Measurements from ENCODE around the gene MCF2L. TPM values are rescaled to one million over a fixed set of nuclear protein-coding genes. Genes with fewer than 3 reads are reported as not detected.
A peak's percentile ranks its signal among the peaks of the same experiment; 100 is the strongest.

MCF2L gene
- total RNA-seq, 6 experiments from 2014 or later = 9.6 to 18.4 (median 11.7) TPM

GRCh38 chr13:113083402-113084061 lies 114.5 kb downstream of the MCF2L start:
- Histone ChIP-seq H3K27ac (no peak overlapping the region), H3K27me3 (no peaks in the 10 kb centered on the region), H3K4me1 (no peaks in the 10 kb centered on the region), H3K36me3 (peaks cover 0 to 7% (median 0%) of the 10 kb centered on the region in 4 donors), H3K9me3 (no peaks in the 10 kb centered on the region), H3K4me3 (no peak overlapping the region)
- no peak for DNase-seq
- intact Hi-C loops (cut with DNase I) = no loop called here
- TF ChIP-seq POLR2A (IDR thresholded peaks at IDR 0.05) (no peak), CTCF (IDR thresholded peaks at IDR 0.05) (no peak)
- WGBS (ENCODE audit: insufficient coverage, low coverage, low lambda C conversion rate, missing lambda C conversion rate) = 67% methylated on average over 6 of the region's 18 CpGs
- no peak for ATAC-seq

- Histone ChIP-seq H3K27ac (no peak overlapping the region), H3K27me3 (no peaks in the 10 kb centered on the region), H3K36me3 (peaks cover 0 to 7% (median 0%) of the 10 kb centered on the region in 4 donors), H3K4me3 (no peak overlapping the region), H3K9me3 (no peaks in the 10 kb centered on the region), H3K4me1 (no peaks in the 10 kb centered on the region)
- 80% methylated on average over 5 of the region's 25 CpGs for WGBS (ENCODE audit: insufficient coverage, low coverage, low lambda C conversion rate, missing lambda C conversion rate)
- ATAC-seq (no peak), DNase-seq (no peak)
- TF ChIP-seq CTCF (IDR thresholded peaks at IDR 0.05) = no peak
- no peak for TF ChIP-seq POLR2A (IDR thresholded peaks at IDR 0.05)
- intact Hi-C loops (cut with DNase I) = no loop called here
Measured at GRCh38 chr13:113084094-113084942, 115.3 kb downstream of the MCF2L start.

- peak in 1 of 3 donors; percentile 22 for DNase-seq
- no peak overlapping the region for H3K4me3 ChIP-seq
- no peak overlapping the region for H3K27ac ChIP-seq
- intact Hi-C loops (cut with DNase I) = no loop called here
- no peaks in the 10 kb centered on the region for H3K9me3 ChIP-seq
- H3K27me3 ChIP-seq = no peaks in the 10 kb centered on the region
- TF ChIP-seq POLR2A (IDR thresholded peaks at IDR 0.05) (no peak), CTCF (IDR thresholded peaks at IDR 0.05) (no peak)
- 98% methylated on average over 6 of the region's 24 CpGs for WGBS (ENCODE audit: insufficient coverage, low coverage, low lambda C conversion rate, missing lambda C conversion rate)
- H3K36me3 ChIP-seq = peaks cover 0 to 14% (median 0%) of the 10 kb centered on the region in 4 donors
- ATAC-seq = no peak
- no peaks in the 10 kb centered on the region for H3K4me1 ChIP-seq
Measured at GRCh38 chr13:113084943-113085540, 116.0 kb downstream of the MCF2L start.

GRCh38 chr13:113086031-113086750 lies 117.2 kb downstream of the MCF2L start:
- peak in 1 of 3 donors; percentile 9 for DNase-seq

More at GRCh38 chr13:113086031-113086750, 117.2 kb downstream of the MCF2L start:
- WGBS (ENCODE audit: insufficient coverage, low coverage, low lambda C conversion rate, missing lambda C conversion rate) = 85% methylated on average over 10 of the region's 32 CpGs
- TF ChIP-seq CTCF (IDR thresholded peaks at IDR 0.05) = no peak
- no peak for TF ChIP-seq POLR2A (IDR thresholded peaks at IDR 0.05)
- Histone ChIP-seq H3K27me3 (no peaks in the 10 kb centered on the region), H3K27ac (no peak overlapping the region), H3K4me3 (no peak overlapping the region), H3K4me1 (no peaks in the 10 kb centered on the region), H3K9me3 (no peaks in the 10 kb centered on the region), H3K36me3 (peaks cover 0 to 14% (median 0%) of the 10 kb centered on the region in 4 donors)
- no peak for ATAC-seq
- intact Hi-C loops (cut with DNase I) = no loop called here
